ENCODE data around the gene C3orf33.

DNA sequence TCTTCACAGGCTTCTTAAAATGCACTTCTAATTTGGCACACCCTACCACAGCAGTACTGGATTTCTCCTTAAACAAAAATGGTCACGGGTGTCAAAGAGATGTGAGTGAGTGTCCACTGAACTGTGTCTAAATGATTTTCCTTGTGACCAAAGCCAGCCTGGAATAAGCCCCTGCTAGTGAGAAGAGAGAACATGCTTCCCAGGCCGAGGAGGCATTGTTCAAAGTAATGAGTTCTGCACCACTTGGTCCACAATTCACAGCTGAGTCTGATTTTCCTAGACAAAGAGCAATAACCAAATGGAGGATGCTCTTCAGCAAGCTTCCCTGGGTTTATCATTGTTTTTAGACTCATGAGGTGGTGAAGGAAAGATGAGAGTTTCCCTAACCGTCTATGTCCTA is 65.0 kb downstream of the C3orf33 start:
- TF ChIP-seq CTCF (IDR thresholded peaks at IDR 0.05) (no peak), POLR2A (IDR thresholded peaks at IDR 0.05) (no peak)
